SK-N-SH treated with all-trans-retinoic acid at 6 μM for 48 hours (cell line): ENCODE data around the gene MIEN1.

ENCODE experiments used
- ATAC-seq: fragments of 200-7000 bp; cut with Tn5 transposase; 3 replicates; pipeline ENCODE4 v1.9.1; 2020; ENCODE audit warnings: mild to moderate bottlenecking, moderate library complexity
- ARNTL ChIP-seq: fragments of 450-650 bp; formaldehyde crosslinking; IDR thresholded peaks from 2 replicates; pipeline ENCODE4 v1.5.0; 2020; ENCODE audit warnings: low read depth, mild to moderate bottlenecking, moderate library complexity, borderline replicate concordance
- BACH2 ChIP-seq: fragments of 250-450 bp; sonication (Bioruptor Pico); IDR thresholded peaks from 2 replicates; pipeline ENCODE4 v1.9.0; 2021; ENCODE audit warnings: mild to moderate bottlenecking, borderline replicate concordance
- ESRRG ChIP-seq: fragments of 250-450 bp; sonication (Bioruptor Pico); IDR thresholded peaks from 2 replicates; pipeline ENCODE4 v1.6.1; 2021; ENCODE audit warnings: mild to moderate bottlenecking
- GLIS3 ChIP-seq: fragments of 250-450 bp; sonication (Bioruptor Pico); IDR thresholded peaks from 2 replicates; pipeline ENCODE4 v1.5.0; 2020; ENCODE audit warnings: mild to moderate bottlenecking, moderate library complexity
- ISL1 ChIP-seq: fragments of 250-450 bp; sonication (Bioruptor Pico); IDR thresholded peaks from 2 replicates; pipeline ENCODE4 v2.1.2; 2022; ENCODE audit warnings: mild to moderate bottlenecking, moderate library complexity
- OSR1 ChIP-seq: fragments of 250-450 bp; sonication (Bioruptor Pico); IDR thresholded peaks from 2 replicates; pipeline ENCODE4 v1.8.0; 2022; ENCODE audit warnings: moderate library complexity, mild to moderate bottlenecking, inconsistent platforms
- PPARA ChIP-seq: fragments of 250-450 bp; sonication (Bioruptor Pico); IDR thresholded peaks from 2 replicates; pipeline ENCODE4 v1.5.0; 2020; ENCODE audit warnings: mild to moderate bottlenecking, borderline replicate concordance
- RARB ChIP-seq: fragments of 250-450 bp; sonication (Bioruptor Pico); IDR thresholded peaks from 2 replicates; pipeline ENCODE4 v1.8.0; 2021; ENCODE audit warnings: mild to moderate bottlenecking, moderate library complexity
- SNAI2 ChIP-seq: fragments of 250-450 bp; sonication (Bioruptor Pico); IDR thresholded peaks from 2 replicates; pipeline ENCODE4 v1.5.0; 2020; ENCODE audit warnings: mild to moderate bottlenecking, moderate library complexity
- TCF4 ChIP-seq: fragments of 250-450 bp; sonication (Bioruptor Pico); IDR thresholded peaks from 2 replicates; pipeline ENCODE4 v1.8.0; 2021; ENCODE audit warnings: mild to moderate bottlenecking, moderate library complexity, borderline replicate concordance
- ZC3H10 ChIP-seq: fragments of 250-450 bp; sonication (Bioruptor Pico); IDR thresholded peaks from 2 replicates; pipeline ENCODE4 v1.5.1; 2021; ENCODE audit warnings: mild to moderate bottlenecking, moderate library complexity
- ZFP3 ChIP-seq: fragments of 250-450 bp; sonication (Bioruptor Pico); IDR thresholded peaks from 2 replicates; pipeline ENCODE4 v1.5.0; 2020; ENCODE audit warnings: mild to moderate bottlenecking, moderate library complexity
- ZFP30 ChIP-seq: fragments of 450-650 bp; formaldehyde crosslinking; IDR thresholded peaks from 2 replicates; pipeline ENCODE4 v1.5.0; 2022; ENCODE audit warnings: mild to moderate bottlenecking, moderate library complexity
- ZNF565 ChIP-seq: fragments of 450-650 bp; formaldehyde crosslinking; conservative IDR thresholded peaks from 2 replicates; pipeline ENCODE4 v1.5.0; 2020; ENCODE audit warnings: low read depth, mild to moderate bottlenecking, moderate library complexity
- ZNF70 ChIP-seq: fragments of 450-650 bp; formaldehyde crosslinking; IDR thresholded peaks from 2 replicates; pipeline ENCODE4 v1.5.0; 2020; ENCODE audit warnings: mild to moderate bottlenecking, moderate library complexity
- ZNF8 ChIP-seq: fragments of 450-650 bp; formaldehyde crosslinking; IDR thresholded peaks from 2 replicates; pipeline ENCODE4 v1.5.0; 2020; ENCODE audit warnings: mild to moderate bottlenecking, moderate library complexity
- TF ChIP-seq, protein P1 (sequence below): fragments of 250-450 bp; sonication (Bioruptor Pico); IDR thresholded peaks from 2 replicates; pipeline ENCODE4 v1.8.0; 2020; ENCODE audit warnings: mild to moderate bottlenecking, moderate library complexity, borderline replicate concordance
- TF ChIP-seq, protein P2 (sequence below): fragments of 250-450 bp; sonication (Bioruptor Pico); IDR thresholded peaks from 2 replicates; pipeline ENCODE4 v1.5.1; 2020; ENCODE audit warnings: low read depth, mild to moderate bottlenecking, moderate library complexity

The MIEN1 gene

DNA sequence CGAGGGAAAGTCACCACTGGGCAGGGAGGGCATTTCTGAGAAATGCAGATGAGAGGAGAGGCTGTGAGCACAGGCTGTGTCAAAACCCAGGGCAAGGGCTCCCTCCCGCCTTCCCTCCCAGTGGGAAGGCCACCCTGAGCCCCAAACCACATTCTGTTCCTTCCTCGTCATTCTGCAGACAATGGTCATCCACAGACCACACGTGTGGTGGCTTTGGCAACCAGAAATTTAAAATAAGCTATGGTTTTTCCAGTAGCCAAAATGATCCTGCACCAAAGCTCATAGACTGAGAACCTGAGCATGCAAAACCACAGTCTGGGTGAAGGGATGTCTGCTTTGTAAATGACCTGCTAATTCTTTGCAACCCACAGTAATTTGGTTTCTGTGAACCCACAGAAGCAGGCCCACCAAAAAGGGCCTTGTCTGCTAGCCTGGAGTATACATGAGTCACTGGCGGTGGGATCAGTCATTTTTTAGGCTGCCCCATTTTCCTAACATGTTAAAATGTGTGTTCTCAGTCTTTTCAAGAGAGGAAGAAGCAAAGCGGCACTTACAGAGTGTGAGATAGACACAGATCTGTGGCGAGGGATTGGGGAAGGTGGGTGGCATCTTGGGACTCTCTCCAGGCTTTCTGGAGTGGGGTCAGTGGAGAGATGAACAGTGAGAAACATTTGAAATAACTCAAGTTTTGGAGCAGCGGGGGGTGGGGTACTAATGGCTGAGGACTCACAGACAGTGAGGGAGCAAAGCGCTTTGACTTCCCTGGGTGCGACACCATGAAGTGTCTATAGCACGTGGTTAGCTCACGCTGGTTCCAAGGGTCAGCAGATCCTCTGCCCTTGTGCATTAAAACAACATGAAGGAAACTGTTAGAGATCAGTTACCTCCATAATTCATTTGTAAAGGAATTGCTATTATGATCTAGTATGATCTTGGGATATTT, 27.9 kb upstream of the MIEN1 start (continued):
- TF ChIP-seq, protein P1, sequence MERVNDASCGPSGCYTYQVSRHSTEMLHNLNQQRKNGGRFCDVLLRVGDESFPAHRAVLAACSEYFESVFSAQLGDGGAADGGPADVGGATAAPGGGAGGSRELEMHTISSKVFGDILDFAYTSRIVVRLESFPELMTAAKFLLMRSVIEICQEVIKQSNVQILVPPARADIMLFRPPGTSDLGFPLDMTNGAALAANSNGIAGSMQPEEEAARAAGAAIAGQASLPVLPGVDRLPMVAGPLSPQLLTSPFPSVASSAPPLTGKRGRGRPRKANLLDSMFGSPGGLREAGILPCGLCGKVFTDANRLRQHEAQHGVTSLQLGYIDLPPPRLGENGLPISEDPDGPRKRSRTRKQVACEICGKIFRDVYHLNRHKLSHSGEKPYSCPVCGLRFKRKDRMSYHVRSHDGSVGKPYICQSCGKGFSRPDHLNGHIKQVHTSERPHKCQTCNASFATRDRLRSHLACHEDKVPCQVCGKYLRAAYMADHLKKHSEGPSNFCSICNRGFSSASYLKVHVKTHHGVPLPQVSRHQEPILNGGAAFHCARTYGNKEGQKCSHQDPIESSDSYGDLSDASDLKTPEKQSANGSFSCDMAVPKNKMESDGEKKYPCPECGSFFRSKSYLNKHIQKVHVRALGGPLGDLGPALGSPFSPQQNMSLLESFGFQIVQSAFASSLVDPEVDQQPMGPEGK (CRISPR knock-in tag): no peak
- no peak for TF ChIP-seq GLIS3 (CRISPR knock-in tag)
- no peak for TF ChIP-seq ISL1 (CRISPR knock-in tag)
- no peak for TF ChIP-seq ESRRG (CRISPR knock-in tag)
- no peak for TF ChIP-seq PPARA (CRISPR knock-in tag)
- TF ChIP-seq ZNF8: no peak
- TF ChIP-seq ZC3H10 (CRISPR knock-in tag): no peak
- no peak for TF ChIP-seq ZFP3 (CRISPR knock-in tag)
- TF ChIP-seq RARB (CRISPR knock-in tag): no peak

DNA sequence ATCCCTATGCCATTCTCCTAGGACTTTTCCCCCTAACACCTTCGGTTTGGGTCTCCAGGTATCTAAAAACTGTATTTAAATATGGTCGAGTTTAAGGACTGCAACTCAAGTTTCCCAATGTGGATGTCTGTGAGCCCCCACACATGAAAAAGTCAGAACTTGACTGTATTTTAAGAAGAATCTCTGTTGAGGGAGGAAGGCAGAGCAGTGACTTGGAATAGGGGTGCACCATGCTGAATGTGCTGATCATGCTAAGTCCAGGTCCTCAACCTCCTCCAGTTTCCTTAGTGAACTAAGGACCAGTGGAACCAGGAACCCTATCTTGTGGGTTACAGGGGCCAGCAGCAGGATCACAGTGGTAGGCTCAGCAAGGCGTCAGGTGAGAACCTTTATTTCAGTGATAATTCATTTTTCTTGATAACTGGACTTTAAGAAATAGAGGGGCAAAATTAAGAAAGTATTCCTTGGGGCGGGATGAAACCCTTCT, 26.9 kb upstream of the MIEN1 start:
- TF ChIP-seq RARB (CRISPR knock-in tag): no peak
- TF ChIP-seq SNAI2 (CRISPR knock-in tag): no peak
- TF ChIP-seq ZFP30 (CRISPR knock-in tag): no peak
- TF ChIP-seq BACH2 (CRISPR knock-in tag): no peak
- TF ChIP-seq, protein P2, sequence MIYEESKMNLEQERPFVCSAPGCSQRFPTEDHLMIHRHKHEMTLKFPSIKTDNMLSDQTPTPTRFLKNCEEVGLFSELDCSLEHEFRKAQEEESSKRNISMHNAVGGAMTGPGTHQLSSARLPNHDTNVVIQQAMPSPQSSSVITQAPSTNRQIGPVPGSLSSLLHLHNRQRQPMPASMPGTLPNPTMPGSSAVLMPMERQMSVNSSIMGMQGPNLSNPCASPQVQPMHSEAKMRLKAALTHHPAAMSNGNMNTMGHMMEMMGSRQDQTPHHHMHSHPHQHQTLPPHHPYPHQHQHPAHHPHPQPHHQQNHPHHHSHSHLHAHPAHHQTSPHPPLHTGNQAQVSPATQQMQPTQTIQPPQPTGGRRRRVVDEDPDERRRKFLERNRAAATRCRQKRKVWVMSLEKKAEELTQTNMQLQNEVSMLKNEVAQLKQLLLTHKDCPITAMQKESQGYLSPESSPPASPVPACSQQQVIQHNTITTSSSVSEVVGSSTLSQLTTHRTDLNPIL (CRISPR knock-in tag): no peak
- ATAC-seq: no peak

DNA sequence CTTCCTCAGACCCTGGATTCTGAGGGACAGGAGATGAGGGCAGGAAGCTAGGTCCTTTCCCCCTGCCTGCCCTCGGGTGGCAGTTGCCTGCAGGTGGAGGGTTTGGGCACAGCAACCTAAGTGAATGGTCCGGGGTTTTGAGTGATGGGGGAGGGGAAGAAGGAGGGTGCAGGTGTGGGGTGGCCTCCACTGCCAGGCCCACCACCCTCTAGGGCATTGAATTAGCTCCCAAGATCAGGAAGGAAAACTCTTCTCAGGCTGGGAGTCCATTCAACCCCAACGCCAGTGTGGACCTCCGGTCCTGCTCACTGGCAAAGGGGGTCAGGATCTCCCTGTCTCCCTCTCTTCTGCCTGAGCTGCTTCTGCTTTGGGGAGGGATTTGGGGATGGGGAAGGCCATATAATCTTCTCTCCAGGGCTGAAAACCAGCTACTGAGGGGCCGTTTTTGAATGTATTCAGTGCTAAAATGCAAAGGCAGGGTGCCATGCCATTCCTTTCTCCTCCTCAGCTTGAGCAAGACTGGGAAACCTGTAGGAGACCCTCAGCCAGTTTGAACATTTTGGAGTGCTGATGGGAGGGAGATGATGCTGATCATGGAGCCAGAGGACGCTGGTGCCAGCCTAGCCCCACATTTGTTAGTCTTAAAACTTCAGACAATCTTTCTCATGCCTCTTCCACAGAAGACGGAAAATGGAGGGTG, 26.2 kb upstream of the MIEN1 start:
- ATAC-seq: no peak
- TF ChIP-seq ZNF565 (CRISPR knock-in tag) (no peak), RARB (CRISPR knock-in tag) (no peak), GLIS3 (CRISPR knock-in tag) (no peak), TCF4 (CRISPR knock-in tag) (no peak)

DNA sequence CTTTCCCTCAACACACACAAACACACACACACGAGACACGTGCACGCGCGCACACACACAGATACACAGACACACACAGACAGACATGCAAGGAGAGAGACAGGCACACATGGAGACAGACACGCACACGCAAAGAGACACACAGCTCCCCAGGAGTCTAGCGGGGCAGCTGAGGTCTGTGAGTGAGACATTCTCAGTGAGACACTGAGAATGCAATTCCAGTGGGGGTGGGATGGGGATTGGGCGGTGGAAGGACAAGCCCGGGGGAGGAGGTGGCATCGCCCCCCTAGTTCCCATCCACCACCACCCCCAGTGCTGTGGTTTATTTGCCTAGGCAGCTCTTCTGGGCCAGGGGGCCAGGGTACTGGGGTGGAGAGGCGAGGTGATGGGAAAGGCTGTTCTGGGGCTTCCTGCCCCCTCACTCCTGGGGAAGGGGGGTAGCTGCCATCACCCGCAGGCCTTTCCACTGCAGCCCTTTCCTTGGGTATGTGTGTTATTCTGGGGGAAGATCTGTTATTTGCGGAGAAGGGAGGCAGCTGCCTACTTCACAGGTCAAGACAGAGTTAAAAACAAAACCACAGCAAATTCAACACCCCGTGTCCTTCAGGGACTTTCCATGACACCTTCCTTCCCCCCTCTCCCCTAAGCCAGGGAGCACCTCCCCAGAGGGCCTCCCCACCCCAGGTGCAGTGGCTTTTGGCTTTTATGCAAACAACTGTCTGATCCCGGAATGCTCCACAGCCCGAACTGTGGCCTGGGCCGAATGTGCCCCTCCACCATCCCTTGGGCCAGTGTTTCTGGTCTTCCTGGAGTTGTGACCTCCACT, 25.4 kb upstream of the MIEN1 start:
- ATAC-seq: no peak

DNA sequence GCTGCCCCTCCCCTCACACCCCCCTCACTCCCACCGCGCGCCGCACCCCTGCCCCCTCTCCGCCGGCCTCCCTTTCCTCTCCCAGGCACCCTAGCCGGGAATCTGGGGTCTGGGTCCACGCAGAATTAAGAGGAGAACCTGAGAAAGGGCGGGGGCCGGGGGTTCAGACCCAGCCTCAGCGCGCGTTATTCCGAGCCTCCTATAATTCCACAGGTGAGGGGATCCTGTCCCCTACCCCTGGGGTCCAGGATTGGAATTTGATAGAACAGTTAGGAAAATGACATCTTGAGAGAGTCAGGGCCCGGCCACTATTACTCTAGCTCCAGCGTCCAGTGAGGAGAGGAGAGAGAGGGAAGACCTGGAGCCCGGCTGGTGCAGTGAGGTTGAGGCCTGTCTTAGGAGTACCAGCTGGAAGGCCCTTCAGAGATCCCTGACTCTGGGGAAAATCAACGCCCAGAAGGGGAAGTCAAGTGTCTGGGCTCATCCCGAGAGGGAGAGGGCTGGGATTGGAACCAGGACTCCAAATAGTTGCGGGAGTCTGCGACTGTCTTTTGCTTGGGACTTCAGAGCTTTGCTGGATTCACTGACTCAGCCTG, 24.7 kb upstream of the MIEN1 start:
- ATAC-seq: peak; percentile 9; the same call in 2 of the 3 replicates
- TF ChIP-seq GLIS3 (CRISPR knock-in tag): no peak

More for the DNA sequence above, 25.4 kb upstream of the MIEN1 start:
- TF ChIP-seq OSR1 (CRISPR knock-in tag) (no peak), ESRRG (CRISPR knock-in tag) (no peak), ZNF70 (CRISPR knock-in tag) (no peak), SNAI2 (CRISPR knock-in tag) (no peak), ZFP3 (CRISPR knock-in tag) (no peak), ARNTL (CRISPR knock-in tag) (no peak), TCF4 (CRISPR knock-in tag) (no peak)
